ENCODE measurements around the gene SLC1A3. TPM values are rescaled to one million over a fixed set of nuclear protein-coding genes. Genes with fewer than 3 reads are reported as not detected.

SLC1A3 gene
- total RNA-seq, 1 experiment from 2014 or later = 28.9 TPM

DNA sequence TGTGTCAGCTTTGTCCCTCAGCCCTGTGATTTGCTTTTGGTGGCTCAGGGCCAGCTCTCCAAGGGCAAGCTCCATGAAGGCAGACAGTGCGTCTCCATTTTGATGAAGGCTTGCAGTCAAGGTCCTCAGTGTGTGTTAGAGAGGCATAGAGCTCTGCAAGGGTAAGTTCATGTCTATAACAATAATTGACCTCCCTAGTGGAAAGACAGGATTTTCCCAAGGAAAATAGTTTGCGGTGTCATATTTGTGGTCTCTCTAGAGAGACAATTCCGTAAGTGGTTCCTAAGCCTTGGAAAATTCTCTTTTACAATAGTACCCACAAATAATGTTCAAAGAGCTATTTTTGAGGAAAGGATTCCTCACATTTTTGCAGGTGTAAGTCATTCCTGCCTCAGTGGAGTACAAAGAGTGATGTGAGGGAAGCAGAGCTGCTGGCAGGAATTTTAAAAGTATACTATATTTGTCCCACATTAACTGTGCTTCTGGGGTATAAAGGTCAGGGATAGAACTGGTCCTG is 40.2 kb downstream of the SLC1A3 start:
- POLR2A ChIA-PET (ENCODE audit: low non-redundant PET) = no interaction called here
- Histone ChIP-seq H3K27me3 (replicated peaks; ENCODE audit: insufficient read depth, low read depth, low read length, poor library complexity) (no peaks in the 10 kb centered on the region), H3K4me1 (ENCODE audit: insufficient read depth, low read length, poor library complexity, severe bottlenecking) (no peaks in the 10 kb centered on the region), H3K9me3 (ENCODE audit: low read depth, low read length, poor library complexity, severe bottlenecking) (no peaks in the 10 kb centered on the region), H3K36me3 (ENCODE audit: insufficient read depth, low read length, poor library complexity, severe bottlenecking) (no peaks in the 10 kb centered on the region), H3K4me3 (ENCODE audit: low read depth, low read length, poor library complexity, severe bottlenecking) (no peak overlapping the region), H3K27ac (ENCODE audit: low read depth, low read length, poor library complexity, severe bottlenecking) (no peak overlapping the region)
- CTCF ChIA-PET = no interaction called here
- TF ChIP-seq, protein P1, sequence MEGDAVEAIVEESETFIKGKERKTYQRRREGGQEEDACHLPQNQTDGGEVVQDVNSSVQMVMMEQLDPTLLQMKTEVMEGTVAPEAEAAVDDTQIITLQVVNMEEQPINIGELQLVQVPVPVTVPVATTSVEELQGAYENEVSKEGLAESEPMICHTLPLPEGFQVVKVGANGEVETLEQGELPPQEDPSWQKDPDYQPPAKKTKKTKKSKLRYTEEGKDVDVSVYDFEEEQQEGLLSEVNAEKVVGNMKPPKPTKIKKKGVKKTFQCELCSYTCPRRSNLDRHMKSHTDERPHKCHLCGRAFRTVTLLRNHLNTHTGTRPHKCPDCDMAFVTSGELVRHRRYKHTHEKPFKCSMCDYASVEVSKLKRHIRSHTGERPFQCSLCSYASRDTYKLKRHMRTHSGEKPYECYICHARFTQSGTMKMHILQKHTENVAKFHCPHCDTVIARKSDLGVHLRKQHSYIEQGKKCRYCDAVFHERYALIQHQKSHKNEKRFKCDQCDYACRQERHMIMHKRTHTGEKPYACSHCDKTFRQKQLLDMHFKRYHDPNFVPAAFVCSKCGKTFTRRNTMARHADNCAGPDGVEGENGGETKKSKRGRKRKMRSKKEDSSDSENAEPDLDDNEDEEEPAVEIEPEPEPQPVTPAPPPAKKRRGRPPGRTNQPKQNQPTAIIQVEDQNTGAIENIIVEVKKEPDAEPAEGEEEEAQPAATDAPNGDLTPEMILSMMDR (conservative IDR thresholded peaks at IDR 0.05; ENCODE audit: low read depth, low read length) = no peak
- TF ChIP-seq EZH2 (IDR thresholded peaks at IDR 0.05; ENCODE audit: borderline replicate concordance, low read depth, low read length, poor library complexity, severe bottlenecking) = no peak
- no peak for DNase-seq (ENCODE audit: low spot score)
- intact Hi-C loops (cut with micrococcal nuclease; ENCODE audit: unreplicated experiment) = no loop called here
- no TSS peak for BruUV-seq (replicated peaks)

DNA sequence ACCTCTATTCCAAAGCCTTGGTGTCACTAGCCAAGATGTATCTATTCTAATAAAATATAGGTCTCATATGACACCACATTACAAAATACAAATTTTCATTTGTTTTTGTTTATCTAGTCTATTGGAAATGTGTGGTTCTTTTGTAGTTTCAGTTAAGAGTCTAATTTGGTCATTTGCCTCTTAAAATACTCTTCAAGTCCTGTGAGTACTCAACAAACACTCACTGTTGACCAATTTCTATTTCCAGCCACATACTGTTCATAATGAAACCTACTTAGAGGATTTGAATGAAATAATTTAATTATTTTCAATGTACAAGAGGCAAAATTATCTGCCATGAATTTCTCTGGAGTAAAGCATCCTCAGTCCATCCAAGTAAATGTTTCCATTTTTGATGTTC is 40.6 kb downstream of the SLC1A3 start:
- intact Hi-C loops (cut with micrococcal nuclease; ENCODE audit: unreplicated experiment) = no loop called here
- Histone ChIP-seq H3K4me3 (ENCODE audit: low read depth, low read length, poor library complexity, severe bottlenecking) (no peak overlapping the region), H3K27ac (ENCODE audit: low read depth, low read length, poor library complexity, severe bottlenecking) (no peak overlapping the region), H3K36me3 (ENCODE audit: insufficient read depth, low read length, poor library complexity, severe bottlenecking) (no peaks in the 10 kb centered on the region), H3K27me3 (replicated peaks; ENCODE audit: insufficient read depth, low read depth, low read length, poor library complexity) (no peaks in the 10 kb centered on the region), H3K9me3 (ENCODE audit: low read depth, low read length, poor library complexity, severe bottlenecking) (no peaks in the 10 kb centered on the region), H3K4me1 (ENCODE audit: insufficient read depth, low read length, poor library complexity, severe bottlenecking) (no peaks in the 10 kb centered on the region)
- ChIA-PET CTCF (no interaction called here), POLR2A (ENCODE audit: low non-redundant PET) (no interaction called here)
- no TSS peak for BruUV-seq (replicated peaks)
- no peak for DNase-seq (ENCODE audit: low spot score)
- TF ChIP-seq EZH2 (IDR thresholded peaks at IDR 0.05; ENCODE audit: borderline replicate concordance, low read depth, low read length, poor library complexity, severe bottlenecking) = no peak
- TF ChIP-seq, protein P1 (conservative IDR thresholded peaks at IDR 0.05; ENCODE audit: low read depth, low read length) = no peak

DNA sequence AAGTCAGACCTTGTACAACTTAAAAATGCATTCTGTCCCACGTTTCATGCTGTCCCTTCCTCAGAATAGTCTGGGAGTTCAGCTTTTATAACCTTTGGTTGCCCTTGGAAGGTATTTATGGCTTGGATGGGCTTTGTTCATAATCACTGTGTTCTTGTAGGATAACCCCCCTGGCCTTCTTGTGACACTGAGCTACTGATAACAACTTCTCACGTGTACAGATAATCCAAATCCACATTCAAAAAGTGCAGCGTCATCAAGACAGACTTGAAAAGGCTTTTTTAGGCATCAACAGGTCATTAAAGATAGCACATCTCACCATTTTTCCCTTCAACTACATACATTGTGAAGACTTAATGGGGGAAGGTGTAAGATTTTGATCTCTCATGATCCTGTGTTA is 42.0 kb downstream of the SLC1A3 start:
- no peak for DNase-seq (ENCODE audit: low spot score)
- BruUV-seq (replicated peaks) = no TSS peak
- ChIA-PET POLR2A (ENCODE audit: low non-redundant PET) (no interaction called here), CTCF (no interaction called here)
- Histone ChIP-seq H3K9me3 (ENCODE audit: low read depth, low read length, poor library complexity, severe bottlenecking) (no peaks in the 10 kb centered on the region), H3K4me3 (ENCODE audit: low read depth, low read length, poor library complexity, severe bottlenecking) (no peak overlapping the region), H3K4me1 (ENCODE audit: insufficient read depth, low read length, poor library complexity, severe bottlenecking) (no peaks in the 10 kb centered on the region), H3K27ac (ENCODE audit: low read depth, low read length, poor library complexity, severe bottlenecking) (no peak overlapping the region), H3K36me3 (ENCODE audit: insufficient read depth, low read length, poor library complexity, severe bottlenecking) (no peaks in the 10 kb centered on the region), H3K27me3 (replicated peaks; ENCODE audit: insufficient read depth, low read depth, low read length, poor library complexity) (no peaks in the 10 kb centered on the region)
- TF ChIP-seq, protein P1 (conservative IDR thresholded peaks at IDR 0.05; ENCODE audit: low read depth, low read length) = no peak
- TF ChIP-seq EZH2 (IDR thresholded peaks at IDR 0.05; ENCODE audit: borderline replicate concordance, low read depth, low read length, poor library complexity, severe bottlenecking) = no peak
- intact Hi-C loops (cut with micrococcal nuclease; ENCODE audit: unreplicated experiment) = no loop called here

Measured in A673 (cell line).